Endothelial cell of umbilical vein (primary cell): ENCODE results near the gene BORCS6.

Experiments used
- EZH2 ChIP-seq: IDR thresholded peaks from 2 replicates; pipeline ENCODE4 v1.6.1; 2012; ENCODE audit warnings: borderline replicate concordance, low read depth, mild to moderate bottlenecking, moderate library complexity, low read length, inconsistent platforms; ENCODE audit not compliant: severe bottlenecking
- MYC ChIP-seq: IDR thresholded peaks from one replicate; pipeline ENCODE4 v1.6.1; 2011; ENCODE audit warnings: mild to moderate bottlenecking, low read depth, low read length
- TF ChIP-seq, protein P1 (sequence below), 2 donors: IDR thresholded peaks; 1 replicate in 1 of 2; 2 replicates in 1 of 2; pipeline ENCODE4 v1.5.1; 2011; ENCODE audit warnings: low read length in 2 of 2, mild to moderate bottlenecking in 2 of 2, moderate library complexity in 2 of 2, control low read depth in 1 of 2, inconsistent platforms in 1 of 2, low read depth in 1 of 2; ENCODE audit not compliant: insufficient read depth in 1 of 2; ENCODE audit errors: extremely low read depth in 1 of 2

- TF ChIP-seq MYC (no peak), EZH2 (no peak)
- TF ChIP-seq, protein P1, sequence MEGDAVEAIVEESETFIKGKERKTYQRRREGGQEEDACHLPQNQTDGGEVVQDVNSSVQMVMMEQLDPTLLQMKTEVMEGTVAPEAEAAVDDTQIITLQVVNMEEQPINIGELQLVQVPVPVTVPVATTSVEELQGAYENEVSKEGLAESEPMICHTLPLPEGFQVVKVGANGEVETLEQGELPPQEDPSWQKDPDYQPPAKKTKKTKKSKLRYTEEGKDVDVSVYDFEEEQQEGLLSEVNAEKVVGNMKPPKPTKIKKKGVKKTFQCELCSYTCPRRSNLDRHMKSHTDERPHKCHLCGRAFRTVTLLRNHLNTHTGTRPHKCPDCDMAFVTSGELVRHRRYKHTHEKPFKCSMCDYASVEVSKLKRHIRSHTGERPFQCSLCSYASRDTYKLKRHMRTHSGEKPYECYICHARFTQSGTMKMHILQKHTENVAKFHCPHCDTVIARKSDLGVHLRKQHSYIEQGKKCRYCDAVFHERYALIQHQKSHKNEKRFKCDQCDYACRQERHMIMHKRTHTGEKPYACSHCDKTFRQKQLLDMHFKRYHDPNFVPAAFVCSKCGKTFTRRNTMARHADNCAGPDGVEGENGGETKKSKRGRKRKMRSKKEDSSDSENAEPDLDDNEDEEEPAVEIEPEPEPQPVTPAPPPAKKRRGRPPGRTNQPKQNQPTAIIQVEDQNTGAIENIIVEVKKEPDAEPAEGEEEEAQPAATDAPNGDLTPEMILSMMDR (IDR thresholded peaks at IDR 0.05; ENCODE audit: extremely low read depth in 1 of 2, insufficient read depth in 1 of 2, low read depth in 1 of 2, low read length in 2 of 2) = no peak
Observed at GRCh38 chr17:8222630-8223355, 32.8 kb upstream of the BORCS6 start.
